GM08714 (cell line): Measurements from ENCODE around the gene TOR1A.
"Not testable (repeated sequence)": the region's sequence is repeated elsewhere in the genome, so short reads cannot be mapped to it uniquely, and the experiment has no call there.

Experiments used
- H3K4me3 ChIP-seq: fragments of 200-500 bp; sonication (Bioruptor generic); 2 replicates; pipeline ENCODE4 v1.5.1; 2014; ENCODE audit warnings: mild to moderate bottlenecking, low read length, inconsistent platforms
- ZNF274 ChIP-seq: IDR thresholded peaks from 2 replicates; pipeline ENCODE4 v1.6.1; 2012; ENCODE audit warnings: mild to moderate bottlenecking, low read depth, low read length

TOR1A gene

GRCh38 chr9:129794549-129794948, 29.4 kb downstream of the TOR1A start:
- H3K4me3 ChIP-seq, result no peak overlapping the region
- no peak for TF ChIP-seq ZNF274

GRCh38 chr9:129786481-129786880, 37.5 kb downstream of the TOR1A start:
- H3K4me3 ChIP-seq, result no peak overlapping the region
- TF ChIP-seq ZNF274, result no peak

- no peak overlapping the region for H3K4me3 ChIP-seq
- no peak for TF ChIP-seq ZNF274
Measured at GRCh38 chr9:129785866-129786265, 38.1 kb downstream of the TOR1A start.

- not testable (repeated sequence) for H3K4me3 ChIP-seq
Measured at GRCh38 chr9:129784970-129785369, 39.0 kb downstream of the TOR1A start.

- H3K4me3 ChIP-seq, result no peak overlapping the region
- no peak for TF ChIP-seq ZNF274
Measured at GRCh38 chr9:129783516-129784361, 40.2 kb downstream of the TOR1A start.

- TF ChIP-seq ZNF274, result no peak
- no peak overlapping the region for H3K4me3 ChIP-seq
Measured at GRCh38 chr9:129781981-129782380, 42.0 kb downstream of the TOR1A start.

GRCh38 chr9:129781131-129781530, 42.8 kb downstream of the TOR1A start:
- TF ChIP-seq ZNF274, result no peak
- no peak overlapping the region for H3K4me3 ChIP-seq

GRCh38 chr9:129779560-129780190, 44.3 kb downstream of the TOR1A start:
- H3K4me3 ChIP-seq, result no peak overlapping the region

GRCh38 chr9:129778469-129778868, 45.5 kb downstream of the TOR1A start:
- no peak for TF ChIP-seq ZNF274
- H3K4me3 ChIP-seq, result no peak overlapping the region

More at GRCh38 chr9:129779560-129780190, 44.3 kb downstream of the TOR1A start:
- TF ChIP-seq ZNF274, result no peak

GRCh38 chr9:129777769-129778130, 46.2 kb downstream of the TOR1A start:
- H3K4me3 ChIP-seq, result no peak overlapping the region
- TF ChIP-seq ZNF274, result no peak

- no peak overlapping the region for H3K4me3 ChIP-seq
- no peak for TF ChIP-seq ZNF274
Measured at GRCh38 chr9:129776938-129777768, 46.8 kb downstream of the TOR1A start.

- no peak overlapping the region for H3K4me3 ChIP-seq
- no peak for TF ChIP-seq ZNF274
Measured at GRCh38 chr9:129776566-129776937, 47.4 kb downstream of the TOR1A start.

- not testable (repeated sequence) for H3K4me3 ChIP-seq
Measured at GRCh38 chr9:129776096-129776495, 47.8 kb downstream of the TOR1A start.

GRCh38 chr9:129775448-129775798, 48.5 kb downstream of the TOR1A start:
- no peak overlapping the region for H3K4me3 ChIP-seq
- TF ChIP-seq ZNF274, result no peak
